HG03439 (cell line): ENCODE results near the gene TECPR1.

Experiments used
- ATAC-seq: cut with Tn5 transposase; IDR thresholded peaks from one replicate; pipeline ENCODE4 v1.9.1; 2021; ENCODE audit warnings: mild to moderate bottlenecking, moderate library complexity; ENCODE audit not compliant: unreplicated experiment

TECPR1 gene

GRCh38 chr7:98228801-98229200 lies 23.2 kb downstream of the TECPR1 start:
- ATAC-seq: no peak

- ATAC-seq: no peak
These were observed 24.1 kb downstream of the TECPR1 start for GRCh38 chr7:98227939-98228338.

GRCh38 chr7:98225913-98226614 lies 26.0 kb downstream of the TECPR1 start:
- ATAC-seq: no peak

GRCh38 chr7:98224701-98225181 lies 27.3 kb downstream of the TECPR1 start:
- ATAC-seq: no peak

GRCh38 chr7:98223898-98224700 lies 27.9 kb downstream of the TECPR1 start:
- no peak for ATAC-seq

GRCh38 chr7:98223351-98223897 lies 28.6 kb downstream of the TECPR1 start:
- no peak for ATAC-seq

GRCh38 chr7:98222533-98223195 lies 29.4 kb downstream of the TECPR1 start:
- no peak for ATAC-seq

GRCh38 chr7:98221611-98222532 lies 30.2 kb downstream of the TECPR1 start:
- no peak for ATAC-seq

GRCh38 chr7:98219382-98219781 lies 32.6 kb downstream of the TECPR1 start:
- peak; percentile 38 for ATAC-seq

- ATAC-seq: no peak
These were observed 34.1 kb downstream of the TECPR1 start for GRCh38 chr7:98217623-98218582.

GRCh38 chr7:98216941-98217622 lies 35.0 kb downstream of the TECPR1 start:
- no peak for ATAC-seq

- ATAC-seq: no peak
These were observed 36.2 kb downstream of the TECPR1 start for GRCh38 chr7:98215561-98216495.

- ATAC-seq: no peak
These were observed 37.2 kb downstream of the TECPR1 start for GRCh38 chr7:98214811-98215321.

GRCh38 chr7:98213888-98214810 lies 37.9 kb downstream of the TECPR1 start:
- ATAC-seq: no peak

GRCh38 chr7:98213296-98213887 lies 38.6 kb downstream of the TECPR1 start:
- no peak for ATAC-seq

- ATAC-seq: no peak
These were observed 39.4 kb downstream of the TECPR1 start for GRCh38 chr7:98212532-98213041.
